ENCODE results near the gene TMEM245. TPM values are rescaled to one million over a fixed set of nuclear protein-coding genes. Genes with fewer than 3 reads are reported as not detected.
A peak's percentile ranks its signal among the peaks of the same experiment; 100 is the strongest.

Gene TMEM245
- polyA plus RNA-seq, 3 donors, result 6.9 to 11.3 (median 9.7) TPM

GRCh38 chr9:109033941-109034700, 85.6 kb downstream of the TMEM245 start:
- H3K36me3 Mint-ChIP-seq, result peaks cover 47 to 63% of the 10 kb centered on the region in 2 donors
- 100% methylated on average over 1 of the region's 6 CpGs for WGBS (ENCODE audit: insufficient coverage)
- H2AFZ ChIP-seq (ENCODE audit: insufficient read depth, low read depth, low read length, poor library complexity, severe bottlenecking), result no peak overlapping the region
- no peaks in the 10 kb centered on the region for H3K27me3 ChIP-seq (ENCODE audit: control insufficient read depth in 2 of 2, insufficient read depth in 2 of 2, low read length in 2 of 2)
- peaks cover 49 to 91% of the 10 kb centered on the region in 2 donors for H3K36me3 ChIP-seq (replicated peaks in 1 of 2; ENCODE audit: control insufficient read depth in 1 of 2, insufficient read depth in 2 of 2, low read length in 2 of 2)
- H3K4me1 ChIP-seq (ENCODE audit: control insufficient read depth in 1 of 2, insufficient read depth in 2 of 2, low read length in 2 of 2), result no peaks in the 10 kb centered on the region
- no peak overlapping the region for H3K4me3 Mint-ChIP-seq
- intact Hi-C loops (cut with micrococcal nuclease), result no loop called here
- H3K4me1 Mint-ChIP-seq, result no peaks in the 10 kb centered on the region
- no peak overlapping the region for H3K4me3 ChIP-seq (replicated peaks in 1 of 3; ENCODE audit: low read depth in 2 of 3, low read length in 3 of 3)
- no peak overlapping the region for H3K4me2 ChIP-seq (replicated peaks; ENCODE audit: extremely low read depth, low read length, poor library complexity, severe bottlenecking)
- H3K9me3 Mint-ChIP-seq, result no peaks in the 10 kb centered on the region
- TF ChIP-seq, protein P1, sequence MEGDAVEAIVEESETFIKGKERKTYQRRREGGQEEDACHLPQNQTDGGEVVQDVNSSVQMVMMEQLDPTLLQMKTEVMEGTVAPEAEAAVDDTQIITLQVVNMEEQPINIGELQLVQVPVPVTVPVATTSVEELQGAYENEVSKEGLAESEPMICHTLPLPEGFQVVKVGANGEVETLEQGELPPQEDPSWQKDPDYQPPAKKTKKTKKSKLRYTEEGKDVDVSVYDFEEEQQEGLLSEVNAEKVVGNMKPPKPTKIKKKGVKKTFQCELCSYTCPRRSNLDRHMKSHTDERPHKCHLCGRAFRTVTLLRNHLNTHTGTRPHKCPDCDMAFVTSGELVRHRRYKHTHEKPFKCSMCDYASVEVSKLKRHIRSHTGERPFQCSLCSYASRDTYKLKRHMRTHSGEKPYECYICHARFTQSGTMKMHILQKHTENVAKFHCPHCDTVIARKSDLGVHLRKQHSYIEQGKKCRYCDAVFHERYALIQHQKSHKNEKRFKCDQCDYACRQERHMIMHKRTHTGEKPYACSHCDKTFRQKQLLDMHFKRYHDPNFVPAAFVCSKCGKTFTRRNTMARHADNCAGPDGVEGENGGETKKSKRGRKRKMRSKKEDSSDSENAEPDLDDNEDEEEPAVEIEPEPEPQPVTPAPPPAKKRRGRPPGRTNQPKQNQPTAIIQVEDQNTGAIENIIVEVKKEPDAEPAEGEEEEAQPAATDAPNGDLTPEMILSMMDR (IDR thresholded peaks at IDR 0.05), result no peak
- H3K9me3 ChIP-seq (replicated peaks in 1 of 2; ENCODE audit: control insufficient read depth in 1 of 2, insufficient read depth in 1 of 2, low read length in 2 of 2), result no peaks in the 10 kb centered on the region
- no peaks in the 10 kb centered on the region for H4K20me1 ChIP-seq (ENCODE audit: insufficient read depth, low read length)
- no peak overlapping the region for H3K9ac ChIP-seq (ENCODE audit: insufficient read depth, low read length, poor library complexity, severe bottlenecking)
- H3K27me3 Mint-ChIP-seq (ENCODE audit: low read depth in 3 of 3), result peaks cover 0 to 1% (median 0%) of the 10 kb centered on the region in 3 donors
- no peak overlapping the region for H3K27ac ChIP-seq (ENCODE audit: low read depth in 1 of 2, low read length in 2 of 2)
- no peaks in the 10 kb centered on the region for H3K79me2 ChIP-seq (ENCODE audit: insufficient read depth, low read length)
- DNase-seq, result no peak
- H3K27ac Mint-ChIP-seq, result peak overlapping the region in 1 of 7 donors; percentile 40

- DNase-seq, result no peak
- TF ChIP-seq, protein P1 (IDR thresholded peaks at IDR 0.05), result no peak
- Histone ChIP-seq H3K79me2 (ENCODE audit: insufficient read depth, low read length) (no peaks in the 10 kb centered on the region), H3K9me3 (replicated peaks in 1 of 2; ENCODE audit: control insufficient read depth in 1 of 2, insufficient read depth in 1 of 2, low read length in 2 of 2) (no peaks in the 10 kb centered on the region), H3K36me3 (replicated peaks in 1 of 2; ENCODE audit: control insufficient read depth in 1 of 2, insufficient read depth in 2 of 2, low read length in 2 of 2) (peaks cover 33 to 93% of the 10 kb centered on the region in 2 donors), H3K9ac (ENCODE audit: insufficient read depth, low read length, poor library complexity, severe bottlenecking) (no peak overlapping the region), H3K27ac (ENCODE audit: low read depth in 1 of 2, low read length in 2 of 2) (no peak overlapping the region), H2AFZ (ENCODE audit: insufficient read depth, low read depth, low read length, poor library complexity, severe bottlenecking) (no peak overlapping the region), H3K27me3 (ENCODE audit: control insufficient read depth in 2 of 2, insufficient read depth in 2 of 2, low read length in 2 of 2) (no peaks in the 10 kb centered on the region), H3K4me2 (replicated peaks; ENCODE audit: extremely low read depth, low read length, poor library complexity, severe bottlenecking) (no peak overlapping the region), H4K20me1 (ENCODE audit: insufficient read depth, low read length) (no peaks in the 10 kb centered on the region), H3K4me3 (replicated peaks in 1 of 3; ENCODE audit: low read depth in 2 of 3, low read length in 3 of 3) (no peak overlapping the region), H3K4me1 (ENCODE audit: control insufficient read depth in 1 of 2, insufficient read depth in 2 of 2, low read length in 2 of 2) (no peaks in the 10 kb centered on the region)
- WGBS (ENCODE audit: insufficient coverage), result no CpG with 5 or more reads among the region's 3 CpGs
- Mint-ChIP-seq H3K36me3 (peaks cover 49 to 61% of the 10 kb centered on the region in 2 donors), H3K4me1 (no peaks in the 10 kb centered on the region), H3K9me3 (no peaks in the 10 kb centered on the region), H3K27ac (no peak overlapping the region), H3K4me3 (no peak overlapping the region), H3K27me3 (ENCODE audit: low read depth in 3 of 3) (peaks cover 0 to 1% (median 0%) of the 10 kb centered on the region in 3 donors)
- intact Hi-C loops (cut with micrococcal nuclease), result no loop called here
Observed at GRCh38 chr9:109031241-109031640, 88.5 kb downstream of the TMEM245 start.

Data from CD14-positive monocyte (primary cell).